GM12878 (cell line): Measurements from ENCODE around the gene F10. TPM values are rescaled to one million over a fixed set of nuclear protein-coding genes. Genes with fewer than 3 reads are reported as not detected.

Experiments used
- ATAC-seq: fragments of 200-7000 bp; cut with Tn5 transposase; 3 replicates; pipeline ENCODE4 v1.9.1; 2020; ENCODE audit warnings: mild to moderate bottlenecking, moderate library complexity
- BruUV-seq: library from RNA; stranded (reverse); fragments of 400-500 nt; replicated peaks from 2 replicates; lab custom pipeline; 2021; lab: Mats Ljungman, UMichigan
- CTCF ChIA-PET: fragments of 300-600 bp; sonication (Branson Sonifier 250); formaldehyde crosslinking; extraction: SDS; loops from one replicate; lab custom pipeline; 2021; ENCODE audit warnings: inconsistent platforms; lab: Yijun Ruan, JAX
- POLR2A ChIA-PET: fragments of 350-600 bp; formaldehyde crosslinking; extraction: SDS; loops from one replicate; lab custom pipeline; 2021; ENCODE audit warnings: inconsistent platforms; lab: Charles Lee
- RAD21 ChIA-PET: fragments of 300-600 bp; sonication (Branson Sonifier 250); formaldehyde crosslinking; loops from one replicate; lab custom pipeline; 2023; ENCODE audit warnings: antibody characterized with exemption; ENCODE audit not compliant: unreplicated experiment; lab: Charles Lee
- SMC1A ChIA-PET: fragments of 300-600 bp; sonication (Branson Sonifier 250); formaldehyde crosslinking; loops from one replicate; lab custom pipeline; 2023; ENCODE audit not compliant: unreplicated experiment, uncharacterized antibody; lab: Charles Lee
- DNase-seq: peaks from one replicate; pipeline ENCODE4 v3.0.0-alpha.2; 2011; ENCODE audit warnings: low read depth, low spot score
- FAIRE-seq: peaks from 3 replicates; lab custom pipeline; 2011; peaks lifted over from hg19 to GRCh38; lab: Jason Lieb, UNC
- H2AFZ ChIP-seq: 2 replicates; pipeline ENCODE4 v1.6.0; 2011; ENCODE audit warnings: low read depth, low read length, control low read depth; ENCODE audit not compliant: control insufficient read depth
- H3K27ac ChIP-seq: 2 replicates; pipeline ENCODE4 v1.5.1; 2011; ENCODE audit warnings: control low read depth; ENCODE audit not compliant: control insufficient read depth, insufficient read depth
- H3K27me3 ChIP-seq, 2 experiments: replicated peaks in 1 of 2; 2 replicates each; pipeline versions ENCODE4 v1.6.0 to v1.6.1; 2011; ENCODE audit warnings: low read length in 1 of 2; ENCODE audit not compliant: control insufficient read depth in 2 of 2, insufficient read depth in 2 of 2
- H3K36me3 ChIP-seq, 2 experiments: 2 replicates each; pipeline ENCODE4 v1.5.1; 2011; ENCODE audit warnings: low read length in 1 of 2; ENCODE audit not compliant: control insufficient read depth in 2 of 2, insufficient read depth in 2 of 2
- H3K4me1 ChIP-seq: 2 replicates; pipeline ENCODE4 v1.6.1; 2011; ENCODE audit warnings: mild to moderate bottlenecking, low read length, moderate library complexity, mixed read lengths; ENCODE audit not compliant: control insufficient read depth, insufficient read depth
- H3K4me2 ChIP-seq: 2 replicates; pipeline ENCODE4 v1.6.0; 2011; ENCODE audit warnings: control low read depth; ENCODE audit not compliant: control insufficient read depth, insufficient read depth
- H3K4me3 ChIP-seq: fragments of 200-600 bp; sonication (generic); 2 replicates; pipeline ENCODE4 v1.5.1; 2016
- H3K79me2 ChIP-seq: 2 replicates; pipeline ENCODE4 v1.6.0; 2011; ENCODE audit warnings: low read length; ENCODE audit not compliant: control insufficient read depth, insufficient read depth
- H3K9ac ChIP-seq: 2 replicates; pipeline ENCODE4 v1.8.0; 2011; ENCODE audit warnings: low read length, control low read depth, mixed read lengths; ENCODE audit not compliant: control insufficient read depth, insufficient read depth
- H3K9me3 ChIP-seq: replicated peaks from 3 replicates; pipeline ENCODE4 v1.5.1; 2011; ENCODE audit warnings: mild to moderate bottlenecking, low read length; ENCODE audit not compliant: control insufficient read depth, insufficient read depth
- H4K20me1 ChIP-seq: 2 replicates; pipeline ENCODE4 v1.6.0; 2011; ENCODE audit not compliant: control insufficient read depth, insufficient read depth
- BRCA1 ChIP-seq: IDR thresholded peaks from 2 replicates; pipeline ENCODE4 v1.6.1; 2011; ENCODE audit warnings: low read depth, low read length, improper control_type of control experiment
- CBFB ChIP-seq: IDR thresholded peaks from 2 replicates; pipeline ENCODE4 v1.6.1; 2016; ENCODE audit warnings: antibody characterized with exemption, low read depth
- EP300 ChIP-seq, 2 experiments: fragments of 150-350 bp in 1 of 2; IDR thresholded peaks; 2 replicates each; pipeline ENCODE4 v1.6.1; 2011 to 2012; ENCODE audit warnings: low read depth in 2 of 2, low read length in 2 of 2, borderline replicate concordance in 1 of 2, improper control_type of control experiment in 1 of 2, inconsistent platforms in 1 of 2; ENCODE audit not compliant: control insufficient read depth in 1 of 2
- FOXM1 ChIP-seq: IDR thresholded peaks from 2 replicates; pipeline ENCODE4 v1.6.1; 2012; ENCODE audit warnings: low read depth, mild to moderate bottlenecking, inconsistent platforms, low read length, moderate library complexity
- HCFC1 ChIP-seq: fragments of 150-350 bp; IDR thresholded peaks from 2 replicates; pipeline ENCODE4 v1.6.1; 2014; ENCODE audit warnings: low read length
- NFYB ChIP-seq: IDR thresholded peaks from 2 replicates; pipeline ENCODE4 v1.6.1; 2011; ENCODE audit warnings: low read depth, mild to moderate bottlenecking, low read length, improper control_type of control experiment, moderate library complexity; ENCODE audit not compliant: insufficient read depth
- RUNX3 ChIP-seq: IDR thresholded peaks from 2 replicates; pipeline ENCODE4 v1.6.1; 2012; ENCODE audit warnings: low read length, inconsistent platforms
- SIN3A ChIP-seq: IDR thresholded peaks from 2 replicates; pipeline ENCODE4 v1.6.1; 2012; ENCODE audit warnings: low read depth, low read length, improper control_type of control experiment
- TARDBP ChIP-seq: IDR thresholded peaks from 2 replicates; pipeline ENCODE4 v1.6.1; 2016; ENCODE audit warnings: borderline replicate concordance
- ZNF384 ChIP-seq: IDR thresholded peaks from 2 replicates; pipeline ENCODE4 v1.6.1; 2012; ENCODE audit warnings: low read depth, mild to moderate bottlenecking, low read length, improper control_type of control experiment, borderline replicate concordance
- WGBS: methylation state at CpG from one replicate; pipeline ENCODE4 v1.1.6; 2016; ENCODE audit warnings: low lambda C conversion rate; ENCODE audit not compliant: insufficient replicate concordance, insufficient coverage; ENCODE audit errors: missing lambda C conversion rate; 5-methylcytosine and 5-hydroxymethylcytosine counted together
- in situ Hi-C: fragments of 300-500 bp; cut with MboI; formaldehyde crosslinking; loops from 9 replicates; pipeline ENCODE4 v1.14.3; 2018; ENCODE audit warnings: mixed read lengths
- intact Hi-C: fragments of 100-400 bp; cut with micrococcal nuclease; formaldehyde crosslinking; loops from one replicate; pipeline ENCODE4 v1.14.2; 2022; ENCODE audit not compliant: unreplicated experiment
- polyA plus RNA-seq, 11 experiments: library from polyadenylated mRNA; depleted of rRNA in 4 of 11; unstranded in 6 of 11; stranded (reverse) in 5 of 11; fragments of >200 nt; fragmentation: Nextera tagmentation in 4 of 11; fragmentation: Illumina TruSeq in 1 of 11; extraction: Ambion mirVana in 4 of 11; extraction: Trizol in 1 of 11; gene quantifications; 1 replicate in 1 of 11; 2 replicates in 10 of 11; pipeline versions ENCODE4 v1.2.1 to v1.2.3, GENCODE V29; 2011 to 2016; ENCODE audit warnings: inconsistent platforms in 2 of 11, missing spikeins in 2 of 11, low read depth in 1 of 11
- total RNA-seq, 4 experiments: library from RNA; depleted of rRNA in 3 of 4; stranded (reverse); fragments of >200 nt in 3 of 4; fragmentation: Illumina TruSeq in 1 of 4; extraction: Trizol in 1 of 4; gene quantifications; 2 replicates each; pipeline versions ENCODE4 v1.2.1 to v1.2.3, GENCODE V29; 2013 to 2021
- TF ChIP-seq, protein P1 (sequence below): IDR thresholded peaks from 2 replicates; pipeline ENCODE4 v1.6.1; 2012; ENCODE audit warnings: low read depth, low read length, improper control_type of control experiment
- TF ChIP-seq, protein P2 (sequence below): fragments of 450-650 bp; conservative IDR thresholded peaks from 2 replicates; pipeline ENCODE4 v1.6.1; 2017; ENCODE audit warnings: mild to moderate bottlenecking, moderate library complexity
- TF ChIP-seq, protein P3 (sequence below): fragments of 450-650 bp; IDR thresholded peaks from 2 replicates; pipeline ENCODE4 v1.6.1; 2016; ENCODE audit warnings: mild to moderate bottlenecking, moderate library complexity, borderline replicate concordance
- TF ChIP-seq, protein P4 (sequence below): fragments of 450-650 bp; IDR thresholded peaks from 2 replicates; pipeline ENCODE4 v1.6.1; 2017; ENCODE audit warnings: low read depth, mild to moderate bottlenecking, moderate library complexity

F10 gene
- total and polyA plus RNA-seq, 10 of the 15 experiments (the other 5 are each of a cell fraction or from before 2014, with no cell fraction given) = not detected

DNA sequence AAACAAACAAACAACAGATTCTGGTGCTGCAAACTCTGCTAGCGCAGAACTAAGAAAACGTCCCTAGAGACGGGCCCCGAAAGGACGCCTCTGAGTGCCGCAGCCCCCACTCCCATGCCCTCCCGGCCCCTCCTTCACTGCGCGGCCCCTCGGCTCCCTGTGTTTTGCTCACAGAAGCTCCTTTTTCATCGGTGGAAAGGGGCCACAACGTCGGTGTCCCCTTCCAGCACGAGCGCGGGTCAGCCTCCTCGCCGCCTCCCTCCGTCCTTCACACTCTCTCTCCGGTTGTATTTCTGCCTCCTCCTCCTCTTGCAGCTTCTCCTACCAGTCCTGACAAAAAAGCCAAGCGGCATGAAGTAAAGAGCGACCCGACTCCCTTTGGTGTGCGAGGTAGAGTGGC is 31.8 kb upstream of the F10 start:
- intact Hi-C loops (no loop called here), in situ Hi-C loops (no loop called here)
- ATAC-seq (no peak), DNase-seq (no peak), FAIRE-seq (no peak)
- ChIA-PET CTCF (no interaction called here), SMC1A (no interaction called here), POLR2A (no interaction called here), RAD21 (no interaction called here)
- Histone ChIP-seq H3K27ac (no peak overlapping the region), H3K9me3 (no peaks in the 10 kb centered on the region), H4K20me1 (no peaks in the 10 kb centered on the region), H2AFZ (no peak overlapping the region), H3K9ac (no peak overlapping the region), H3K4me2 (no peak overlapping the region), H3K36me3 (no peaks in the 10 kb centered on the region), H3K4me1 (no peaks in the 10 kb centered on the region), H3K27me3 (no peaks in the 10 kb centered on the region), H3K79me2 (no peaks in the 10 kb centered on the region), H3K4me3 (no peak overlapping the region)
- no TSS peak for BruUV-seq
- no peak for TF ChIP-seq CBFB
- TF ChIP-seq NFYB = no peak
- TF ChIP-seq, protein P1, sequence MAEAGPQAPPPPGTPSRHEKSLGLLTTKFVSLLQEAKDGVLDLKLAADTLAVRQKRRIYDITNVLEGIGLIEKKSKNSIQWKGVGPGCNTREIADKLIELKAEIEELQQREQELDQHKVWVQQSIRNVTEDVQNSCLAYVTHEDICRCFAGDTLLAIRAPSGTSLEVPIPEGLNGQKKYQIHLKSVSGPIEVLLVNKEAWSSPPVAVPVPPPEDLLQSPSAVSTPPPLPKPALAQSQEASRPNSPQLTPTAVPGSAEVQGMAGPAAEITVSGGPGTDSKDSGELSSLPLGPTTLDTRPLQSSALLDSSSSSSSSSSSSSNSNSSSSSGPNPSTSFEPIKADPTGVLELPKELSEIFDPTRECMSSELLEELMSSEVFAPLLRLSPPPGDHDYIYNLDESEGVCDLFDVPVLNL = no peak
- no peak for TF ChIP-seq HCFC1
- TF ChIP-seq ZNF384 = no peak
- TF ChIP-seq FOXM1 = no peak
- no peak for TF ChIP-seq BRCA1
- no peak for TF ChIP-seq RUNX3
- TF ChIP-seq, protein P2, sequence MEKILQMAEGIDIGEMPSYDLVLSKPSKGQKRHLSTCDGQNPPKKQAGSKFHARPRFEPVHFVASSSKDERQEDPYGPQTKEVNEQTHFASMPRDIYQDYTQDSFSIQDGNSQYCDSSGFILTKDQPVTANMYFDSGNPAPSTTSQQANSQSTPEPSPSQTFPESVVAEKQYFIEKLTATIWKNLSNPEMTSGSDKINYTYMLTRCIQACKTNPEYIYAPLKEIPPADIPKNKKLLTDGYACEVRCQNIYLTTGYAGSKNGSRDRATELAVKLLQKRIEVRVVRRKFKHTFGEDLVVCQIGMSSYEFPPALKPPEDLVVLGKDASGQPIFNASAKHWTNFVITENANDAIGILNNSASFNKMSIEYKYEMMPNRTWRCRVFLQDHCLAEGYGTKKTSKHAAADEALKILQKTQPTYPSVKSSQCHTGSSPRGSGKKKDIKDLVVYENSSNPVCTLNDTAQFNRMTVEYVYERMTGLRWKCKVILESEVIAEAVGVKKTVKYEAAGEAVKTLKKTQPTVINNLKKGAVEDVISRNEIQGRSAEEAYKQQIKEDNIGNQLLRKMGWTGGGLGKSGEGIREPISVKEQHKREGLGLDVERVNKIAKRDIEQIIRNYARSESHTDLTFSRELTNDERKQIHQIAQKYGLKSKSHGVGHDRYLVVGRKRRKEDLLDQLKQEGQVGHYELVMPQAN = no peak
- TF ChIP-seq, protein P3, sequence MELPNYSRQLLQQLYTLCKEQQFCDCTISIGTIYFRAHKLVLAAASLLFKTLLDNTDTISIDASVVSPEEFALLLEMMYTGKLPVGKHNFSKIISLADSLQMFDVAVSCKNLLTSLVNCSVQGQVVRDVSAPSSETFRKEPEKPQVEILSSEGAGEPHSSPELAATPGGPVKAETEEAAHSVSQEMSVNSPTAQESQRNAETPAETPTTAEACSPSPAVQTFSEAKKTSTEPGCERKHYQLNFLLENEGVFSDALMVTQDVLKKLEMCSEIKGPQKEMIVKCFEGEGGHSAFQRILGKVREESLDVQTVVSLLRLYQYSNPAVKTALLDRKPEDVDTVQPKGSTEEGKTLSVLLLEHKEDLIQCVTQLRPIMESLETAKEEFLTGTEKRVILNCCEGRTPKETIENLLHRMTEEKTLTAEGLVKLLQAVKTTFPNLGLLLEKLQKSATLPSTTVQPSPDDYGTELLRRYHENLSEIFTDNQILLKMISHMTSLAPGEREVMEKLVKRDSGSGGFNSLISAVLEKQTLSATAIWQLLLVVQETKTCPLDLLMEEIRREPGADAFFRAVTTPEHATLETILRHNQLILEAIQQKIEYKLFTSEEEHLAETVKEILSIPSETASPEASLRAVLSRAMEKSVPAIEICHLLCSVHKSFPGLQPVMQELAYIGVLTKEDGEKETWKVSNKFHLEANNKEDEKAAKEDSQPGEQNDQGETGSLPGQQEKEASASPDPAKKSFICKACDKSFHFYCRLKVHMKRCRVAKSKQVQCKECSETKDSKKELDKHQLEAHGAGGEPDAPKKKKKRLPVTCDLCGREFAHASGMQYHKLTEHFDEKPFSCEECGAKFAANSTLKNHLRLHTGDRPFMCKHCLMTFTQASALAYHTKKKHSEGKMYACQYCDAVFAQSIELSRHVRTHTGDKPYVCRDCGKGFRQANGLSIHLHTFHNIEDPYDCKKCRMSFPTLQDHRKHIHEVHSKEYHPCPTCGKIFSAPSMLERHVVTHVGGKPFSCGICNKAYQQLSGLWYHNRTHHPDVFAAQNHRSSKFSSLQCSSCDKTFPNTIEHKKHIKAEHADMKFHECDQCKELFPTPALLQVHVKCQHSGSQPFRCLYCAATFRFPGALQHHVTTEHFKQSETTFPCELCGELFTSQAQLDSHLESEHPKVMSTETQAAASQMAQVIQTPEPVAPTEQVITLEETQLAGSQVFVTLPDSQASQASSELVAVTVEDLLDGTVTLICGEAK = no peak
- no peak for TF ChIP-seq EP300 (IDR thresholded peaks at IDR 0.05; ENCODE audit: borderline replicate concordance in 1 of 2, control insufficient read depth in 1 of 2, low read depth in 2 of 2, low read length in 2 of 2)
- TF ChIP-seq, protein P4, sequence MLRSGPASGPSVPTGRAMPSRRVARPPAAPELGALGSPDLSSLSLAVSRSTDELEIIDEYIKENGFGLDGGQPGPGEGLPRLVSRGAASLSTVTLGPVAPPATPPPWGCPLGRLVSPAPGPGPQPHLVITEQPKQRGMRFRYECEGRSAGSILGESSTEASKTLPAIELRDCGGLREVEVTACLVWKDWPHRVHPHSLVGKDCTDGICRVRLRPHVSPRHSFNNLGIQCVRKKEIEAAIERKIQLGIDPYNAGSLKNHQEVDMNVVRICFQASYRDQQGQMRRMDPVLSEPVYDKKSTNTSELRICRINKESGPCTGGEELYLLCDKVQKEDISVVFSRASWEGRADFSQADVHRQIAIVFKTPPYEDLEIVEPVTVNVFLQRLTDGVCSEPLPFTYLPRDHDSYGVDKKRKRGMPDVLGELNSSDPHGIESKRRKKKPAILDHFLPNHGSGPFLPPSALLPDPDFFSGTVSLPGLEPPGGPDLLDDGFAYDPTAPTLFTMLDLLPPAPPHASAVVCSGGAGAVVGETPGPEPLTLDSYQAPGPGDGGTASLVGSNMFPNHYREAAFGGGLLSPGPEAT = no peak
- TF ChIP-seq TARDBP = no peak
- TF ChIP-seq SIN3A = no peak
- 70% methylated on average over 23 of the region's 24 CpGs for whole genome bisulfite sequencing
